ENCODE data around the gene ADGRA1.

ADGRA1 gene

DNA sequence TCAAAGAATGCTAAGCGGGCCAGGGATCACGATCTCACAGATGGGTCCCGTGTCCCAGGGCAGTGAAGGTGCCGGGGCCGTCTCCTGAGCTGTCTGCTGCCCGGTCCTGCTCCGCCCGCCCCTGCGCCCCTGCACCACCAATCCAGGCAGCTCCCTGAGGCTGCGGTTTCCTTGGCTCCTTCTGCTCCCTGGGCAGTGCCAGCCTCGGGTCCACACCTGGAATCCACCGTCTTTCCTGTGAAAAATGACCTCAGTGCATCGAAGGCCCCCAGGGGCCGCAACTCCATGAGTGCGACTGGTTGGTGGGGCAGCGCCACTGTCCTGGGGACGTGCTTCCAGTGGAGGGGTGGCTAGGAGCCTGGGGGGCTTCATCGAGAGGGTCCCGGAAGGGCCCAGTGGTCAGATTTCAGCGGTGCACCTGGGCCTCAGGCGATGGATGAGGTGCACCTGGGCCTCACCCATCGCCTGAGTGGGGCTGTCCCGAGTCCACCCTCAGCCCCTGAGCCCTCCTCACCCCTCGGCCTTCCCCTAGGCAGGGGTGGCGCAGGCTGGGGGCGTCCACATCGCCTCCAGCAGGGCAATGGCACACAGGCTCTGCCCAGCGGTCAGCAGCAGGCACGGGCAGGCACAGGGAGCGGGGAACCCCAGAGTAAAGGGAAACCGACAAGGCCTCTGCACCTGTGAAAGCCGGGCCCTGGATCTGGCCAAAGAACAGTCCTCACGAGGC lies 27.2 kb downstream of the ADGRA1 start:
- DNase-seq, result no peak

DNA sequence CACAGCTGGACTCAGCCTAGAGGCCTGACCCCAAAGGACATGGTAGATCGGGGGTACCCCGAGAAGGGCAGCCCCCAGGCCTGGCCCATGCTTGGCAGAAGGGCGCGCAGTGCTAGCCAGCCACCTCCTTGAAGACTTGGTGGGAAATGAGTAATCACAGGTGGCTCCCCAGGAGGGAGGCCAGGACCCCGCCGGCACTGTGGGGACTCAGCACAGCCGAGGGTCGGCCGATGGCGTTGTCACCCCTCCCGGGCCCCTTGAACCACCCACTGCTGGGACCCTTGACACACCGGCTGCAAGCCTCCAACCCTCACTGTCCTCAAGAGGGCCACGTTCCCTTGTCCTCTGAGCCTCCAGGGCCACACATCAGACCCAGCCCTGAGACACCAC lies 27.7 kb downstream of the ADGRA1 start:
- DNase-seq, result no peak

DNA sequence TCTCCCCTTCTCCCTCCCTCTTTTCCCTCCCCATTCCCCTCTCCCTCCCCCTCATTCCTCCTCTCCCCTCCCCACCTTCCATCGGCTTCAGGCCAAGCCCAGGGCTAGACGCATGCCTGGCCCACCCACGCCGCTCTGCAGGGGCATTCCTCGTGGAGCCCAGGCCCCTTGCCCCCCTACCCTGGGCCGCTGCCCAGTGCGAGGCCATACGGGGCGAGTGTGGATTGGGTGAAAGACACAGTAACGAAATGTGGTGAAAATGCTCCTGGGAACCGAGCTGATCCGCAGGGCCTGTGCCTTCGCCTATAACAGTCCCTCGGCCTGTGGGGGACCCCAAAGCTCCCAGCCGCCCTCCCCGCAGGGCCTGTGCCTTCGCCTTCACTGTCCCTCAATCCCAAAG lies 28.3 kb downstream of the ADGRA1 start:
- no peak for DNase-seq

DNA sequence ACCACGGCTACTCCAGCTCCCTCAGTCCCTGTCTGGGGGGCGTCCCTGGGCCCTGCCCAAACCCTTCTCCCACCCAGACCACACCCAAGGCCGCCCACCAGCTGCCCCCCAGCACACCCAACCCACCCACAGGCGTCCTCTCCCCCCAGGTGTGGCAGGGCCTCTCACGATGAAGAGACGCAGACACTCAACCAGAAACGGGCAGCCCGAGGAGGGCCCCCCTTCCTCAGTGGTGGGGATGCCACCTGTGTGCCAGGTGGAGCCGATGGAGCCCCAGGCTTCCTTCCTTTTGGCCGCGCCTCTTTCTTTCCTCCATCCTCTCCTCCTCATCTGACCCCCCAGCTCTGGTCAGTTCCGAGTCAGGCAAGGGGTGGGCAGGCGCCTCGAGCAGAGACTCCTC lies 28.7 kb downstream of the ADGRA1 start:
- DNase-seq, result no peak

DNA sequence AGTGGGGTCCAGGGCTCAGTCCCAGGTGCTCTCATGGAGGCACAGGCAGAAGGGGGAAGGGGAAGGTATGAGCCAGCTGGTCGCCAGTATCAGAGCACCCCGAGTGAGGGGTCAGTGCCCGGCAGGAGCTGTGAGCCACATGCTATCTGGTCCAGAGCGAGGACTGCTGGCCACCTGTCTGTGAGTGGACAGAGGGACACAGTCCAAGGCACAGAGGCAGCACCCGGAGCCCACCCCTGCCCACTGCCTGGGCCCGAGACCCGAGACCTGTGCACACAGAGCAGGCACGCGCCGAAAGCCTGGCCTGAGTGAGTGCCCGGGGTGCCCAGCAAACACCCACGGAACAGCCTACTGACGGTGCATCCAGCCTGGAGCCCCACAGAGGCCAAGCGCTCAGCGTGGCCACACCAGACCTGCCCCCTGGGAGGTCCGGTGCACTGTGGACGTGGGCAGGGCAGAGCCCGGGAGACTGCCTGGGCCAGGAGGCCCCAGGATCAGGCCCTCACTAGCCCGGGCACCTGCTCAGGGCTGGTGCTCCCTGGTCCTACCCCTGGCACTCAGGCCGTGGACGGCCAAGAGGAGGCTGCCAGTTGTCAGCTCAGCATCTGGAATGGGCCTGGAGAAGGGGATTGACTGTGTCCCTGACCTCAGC lies 29.4 kb downstream of the ADGRA1 start:
- no peak for DNase-seq

DNA sequence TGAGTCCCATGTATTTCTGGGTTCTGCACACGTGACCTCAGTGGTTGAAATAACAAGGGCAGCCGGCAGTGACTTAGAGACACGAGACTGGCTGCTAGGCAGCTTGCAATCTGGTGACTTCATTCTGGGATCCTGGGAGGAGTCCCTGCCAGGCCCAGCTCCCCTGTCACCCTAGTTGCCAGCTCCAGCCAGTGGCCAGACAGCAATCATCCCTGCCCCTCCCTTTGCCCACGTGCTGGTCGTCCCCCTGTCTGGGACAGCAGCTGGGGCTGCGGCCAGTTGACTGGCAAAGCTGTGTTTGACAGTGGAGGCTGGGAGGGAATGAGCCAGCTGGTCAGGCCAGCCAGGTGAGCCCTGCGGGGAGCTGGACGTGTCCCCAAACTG lies 30.0 kb downstream of the ADGRA1 start:
- no peak for DNase-seq

DNA sequence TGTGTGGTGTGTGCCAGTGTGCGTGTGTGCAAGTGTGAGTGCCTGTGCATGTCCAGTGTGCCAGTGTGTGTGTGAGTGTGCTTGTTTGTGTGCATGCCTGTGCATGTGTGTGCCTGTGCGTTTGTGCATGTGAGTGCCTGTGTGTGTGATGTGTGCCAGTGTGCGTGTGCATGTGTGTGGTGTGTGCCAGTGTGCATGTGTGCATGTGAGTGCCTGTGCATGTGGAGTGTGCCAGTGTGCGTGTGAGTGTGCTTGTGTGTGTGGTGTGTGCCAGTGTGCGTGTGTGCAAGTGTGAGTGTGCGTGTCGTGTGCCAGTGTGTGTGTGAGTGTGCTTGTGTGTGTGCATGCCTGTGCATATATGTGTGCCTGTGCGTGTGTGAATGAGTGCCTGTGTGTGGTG lies 33.8 kb downstream of the ADGRA1 start:
- no peak for DNase-seq

DNA sequence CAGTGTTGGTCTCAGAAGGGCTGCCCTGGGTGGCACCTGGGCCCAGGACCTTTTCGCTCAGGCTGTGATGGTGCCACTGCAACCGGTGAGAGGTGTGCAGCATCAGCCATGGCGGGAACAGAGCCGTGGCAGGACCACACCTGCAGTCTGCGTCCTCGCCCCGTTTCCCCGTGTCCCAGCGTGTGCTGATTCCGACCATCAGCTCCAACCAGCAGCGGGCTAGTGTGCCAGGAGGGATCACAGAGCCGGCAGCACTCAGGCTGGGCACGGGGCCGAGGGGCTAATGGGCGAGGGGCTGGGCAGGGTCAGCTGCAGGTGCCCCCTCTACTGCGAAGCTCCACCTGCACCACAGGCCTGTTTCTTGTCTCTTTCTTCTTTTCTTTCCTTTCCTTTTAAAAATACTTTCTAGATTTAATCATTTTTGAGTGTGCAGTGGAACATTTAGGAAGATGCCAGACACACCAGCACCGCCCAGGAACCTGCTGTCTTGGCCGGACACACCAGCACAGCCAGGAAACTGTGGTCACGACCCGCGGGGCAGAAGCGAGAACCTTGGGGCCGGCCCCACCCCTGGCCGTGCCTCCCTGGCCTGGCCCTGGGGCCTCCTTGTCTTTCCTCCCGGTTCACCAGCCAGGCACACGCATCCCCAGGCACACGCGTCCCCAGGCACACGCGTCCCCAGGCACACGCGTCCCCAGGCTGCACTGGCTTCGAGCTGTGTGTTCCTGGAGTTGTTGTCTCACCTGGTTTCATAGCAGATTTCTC lies 34.6 kb downstream of the ADGRA1 start:
- DNase-seq, result no peak

DNA sequence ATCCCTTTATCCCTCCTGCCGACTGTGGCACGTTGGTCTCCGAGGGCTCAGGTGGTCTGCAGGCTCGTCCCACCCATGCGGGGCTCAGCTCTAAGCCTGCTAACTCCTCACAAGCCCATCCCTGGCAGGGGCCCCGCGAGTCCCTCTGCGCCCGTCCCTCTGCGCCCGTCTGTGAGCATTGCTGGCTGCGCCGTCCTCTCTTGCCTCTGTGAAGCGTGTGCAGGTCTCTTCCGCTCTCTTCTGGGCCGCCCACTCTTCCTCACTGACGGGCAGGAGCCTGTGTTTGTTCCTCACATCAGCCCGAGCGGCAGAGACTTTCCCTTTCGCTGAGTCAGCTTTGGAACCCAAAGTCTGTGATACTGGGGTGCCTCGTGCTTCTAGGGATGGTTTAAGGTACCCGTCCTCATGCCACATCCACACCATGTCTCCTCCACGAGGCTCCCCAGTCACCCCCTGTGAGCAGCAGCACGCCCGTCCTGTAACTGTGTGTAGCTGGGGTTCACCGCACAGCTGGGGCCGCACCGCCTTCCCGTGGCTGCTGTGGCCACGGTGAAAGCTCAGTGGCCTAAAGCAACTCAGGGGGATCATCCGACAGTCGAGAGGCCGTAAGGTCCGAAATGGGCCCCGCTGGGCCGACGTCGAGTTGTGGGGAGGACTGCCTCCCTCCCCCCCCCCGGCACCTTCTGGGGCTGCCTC lies 35.5 kb downstream of the ADGRA1 start:
- no peak for DNase-seq

DNA sequence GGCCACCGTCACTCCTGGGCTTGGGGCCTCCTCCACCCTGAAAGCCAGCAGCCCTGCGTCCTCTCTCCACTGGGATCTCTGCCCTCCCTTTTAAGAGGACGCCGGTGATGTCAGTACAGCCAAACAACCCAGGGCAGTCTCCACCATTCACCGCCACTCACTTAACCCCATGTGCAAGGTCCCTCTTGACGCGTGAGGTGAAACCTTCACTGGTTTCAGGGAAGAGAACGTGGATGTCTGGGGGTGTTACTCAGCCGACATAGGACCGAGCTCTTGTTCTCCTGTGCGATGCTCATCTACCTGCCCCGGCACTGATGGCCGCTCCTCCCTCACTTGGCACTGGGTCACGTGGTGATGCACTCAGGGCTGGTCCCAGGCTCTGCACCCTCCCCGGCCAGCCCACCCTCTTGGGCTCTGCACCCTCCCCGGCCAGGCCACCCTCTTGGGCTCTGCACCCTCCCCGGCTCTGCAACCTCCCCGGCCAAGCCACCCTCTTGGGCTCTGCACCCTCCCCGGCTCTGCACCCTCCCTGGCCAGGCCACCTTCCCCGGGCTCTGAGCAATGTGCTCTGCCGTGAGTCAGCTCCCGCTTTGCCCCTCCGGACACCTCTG lies 36.1 kb downstream of the ADGRA1 start:
- no peak for DNase-seq

DNA sequence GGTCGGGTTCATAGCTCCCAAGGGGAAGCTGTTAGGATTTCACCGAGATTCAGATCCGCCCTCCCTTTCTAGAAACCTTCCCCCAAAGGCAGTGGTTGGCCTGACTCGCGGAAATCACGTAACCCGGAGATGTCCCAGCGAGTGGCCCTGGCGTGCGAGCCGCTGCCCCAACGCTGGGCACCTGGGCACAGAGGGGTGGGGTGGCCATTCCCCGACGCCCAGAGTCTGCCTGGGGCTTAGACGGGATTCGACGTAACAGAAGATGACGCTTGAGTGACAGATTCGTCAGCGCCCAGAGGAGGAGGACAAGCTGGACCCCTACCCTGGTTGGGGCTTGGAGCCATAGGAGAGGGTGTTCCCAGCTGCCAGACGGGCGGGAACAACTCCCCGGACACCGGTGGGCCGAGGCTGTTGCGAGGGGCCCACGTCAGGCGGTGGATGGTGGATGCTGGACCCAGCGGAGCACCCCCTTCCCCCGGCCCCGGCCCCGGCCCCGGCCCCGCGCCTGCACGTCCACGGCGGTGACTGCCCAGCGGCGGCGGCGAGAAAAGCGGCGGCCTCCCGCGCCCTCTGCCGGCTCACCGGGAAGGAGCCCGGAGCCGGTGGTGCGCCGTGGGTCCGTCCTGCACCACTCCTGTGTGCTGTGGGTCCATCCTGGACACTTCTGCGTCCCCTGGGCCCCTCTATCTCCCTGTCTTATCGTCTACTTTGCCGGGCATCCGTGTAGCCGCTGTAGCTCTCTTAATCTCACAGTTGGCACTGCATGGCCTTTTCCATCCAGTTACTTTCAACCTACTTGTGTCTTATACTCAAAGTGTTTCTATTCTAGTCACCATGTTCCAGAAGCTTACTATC lies 36.9 kb downstream of the ADGRA1 start:
- DNase-seq, result no peak

DNA sequence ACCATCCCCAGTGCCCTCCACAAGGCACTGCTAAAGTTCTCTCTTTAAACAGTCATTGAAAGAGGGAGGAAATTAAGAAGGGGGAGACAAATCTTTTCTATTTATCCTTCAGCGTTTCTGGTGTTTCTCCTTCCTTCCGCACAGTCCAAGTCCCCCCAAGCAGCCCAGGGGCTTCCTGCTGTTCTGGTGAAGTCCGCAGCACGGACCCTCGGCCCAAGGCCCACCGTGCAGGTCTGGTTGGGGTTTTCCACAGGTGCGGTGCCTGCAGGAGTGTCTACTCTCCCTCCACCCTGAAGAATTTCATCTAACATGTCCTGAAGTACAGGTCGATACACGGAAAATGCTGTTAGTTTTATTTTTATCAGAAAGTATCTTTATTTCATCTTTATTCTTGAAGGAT lies 38.2 kb downstream of the ADGRA1 start:
- DNase-seq, result no peak

DNA sequence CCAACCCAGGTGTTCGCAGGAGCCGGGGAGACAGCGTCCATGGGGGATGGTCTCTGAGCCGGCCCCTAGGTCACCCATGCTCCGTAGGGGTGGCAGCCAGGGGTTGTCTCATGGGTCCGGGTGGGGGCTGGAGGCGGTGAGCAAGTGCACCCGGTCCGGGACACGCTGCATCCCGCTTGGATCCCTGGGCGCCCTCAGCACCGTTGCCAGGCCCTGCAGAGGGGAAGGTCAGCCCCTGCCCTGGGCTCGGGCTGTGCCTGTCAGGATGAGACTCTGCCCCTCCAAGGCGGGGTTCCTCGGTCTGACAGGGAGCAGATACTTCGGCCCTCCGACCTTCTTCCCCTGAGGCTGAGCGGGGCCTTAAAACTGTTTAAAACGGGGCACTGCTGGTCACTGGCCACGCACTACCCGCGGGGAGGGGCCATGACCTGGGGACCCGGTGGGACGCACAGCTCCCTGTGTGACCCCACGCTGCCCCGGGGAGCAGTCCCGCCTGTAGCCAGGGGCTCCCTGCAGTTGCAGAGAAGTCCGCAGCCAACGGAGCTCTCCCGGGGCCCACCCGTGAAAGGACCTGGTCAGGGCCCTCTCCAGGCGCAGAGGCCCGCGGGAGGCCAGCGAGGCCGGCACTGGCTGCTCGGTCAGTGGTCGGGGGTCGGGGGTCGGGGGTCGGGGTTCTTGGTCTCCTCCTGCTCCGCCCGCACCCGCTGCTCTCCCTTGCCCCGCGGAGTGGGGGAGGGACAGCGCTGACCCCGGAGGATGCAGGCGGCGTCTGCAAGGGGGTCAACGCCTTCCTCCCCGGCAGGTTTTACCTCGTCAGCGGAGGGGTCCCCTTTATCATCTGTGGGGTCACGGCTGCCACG lies 38.9 kb downstream of the ADGRA1 start:
- DNase-seq, result no peak

DNA sequence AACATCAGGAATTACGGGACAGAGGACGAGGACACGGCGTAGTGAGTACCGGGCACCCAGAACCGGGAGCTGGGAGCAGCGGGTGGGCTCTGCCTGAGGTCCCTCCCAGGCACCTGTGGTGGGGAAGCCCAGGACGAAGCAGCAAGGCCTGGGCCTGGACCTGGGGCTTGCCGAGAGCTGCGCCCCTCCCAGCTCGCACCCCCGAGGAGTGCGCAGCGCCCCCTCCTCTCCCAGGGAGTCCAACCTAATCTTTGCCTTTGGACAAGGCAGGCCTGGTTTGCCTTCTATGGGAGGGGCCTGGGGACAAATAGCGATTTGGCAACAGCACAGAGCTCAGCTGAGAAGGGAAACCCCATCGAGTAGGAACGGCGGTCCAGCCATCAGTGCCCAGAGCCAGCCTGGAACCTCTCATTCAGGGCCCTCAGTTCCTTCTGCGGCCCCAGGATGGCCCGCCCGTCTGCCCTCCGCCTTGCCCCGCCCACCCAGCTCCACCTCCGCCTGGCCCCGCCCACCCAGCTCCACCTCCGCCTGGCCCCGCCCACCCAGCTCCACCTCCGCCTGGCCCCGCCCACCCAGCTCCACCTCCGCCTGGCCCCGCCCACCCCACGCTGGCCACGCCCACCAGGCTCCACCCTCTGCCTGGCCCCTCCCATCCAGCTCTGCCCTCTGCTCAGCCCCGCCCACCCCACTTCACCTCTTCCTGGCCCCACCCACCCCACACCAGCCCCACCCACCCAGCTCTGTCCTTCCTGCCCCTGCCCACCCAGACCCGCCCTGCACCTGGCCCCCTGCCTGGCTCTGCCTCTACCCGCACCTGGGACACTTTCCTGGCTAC lies 39.8 kb downstream of the ADGRA1 start:
- no peak for DNase-seq

DNA sequence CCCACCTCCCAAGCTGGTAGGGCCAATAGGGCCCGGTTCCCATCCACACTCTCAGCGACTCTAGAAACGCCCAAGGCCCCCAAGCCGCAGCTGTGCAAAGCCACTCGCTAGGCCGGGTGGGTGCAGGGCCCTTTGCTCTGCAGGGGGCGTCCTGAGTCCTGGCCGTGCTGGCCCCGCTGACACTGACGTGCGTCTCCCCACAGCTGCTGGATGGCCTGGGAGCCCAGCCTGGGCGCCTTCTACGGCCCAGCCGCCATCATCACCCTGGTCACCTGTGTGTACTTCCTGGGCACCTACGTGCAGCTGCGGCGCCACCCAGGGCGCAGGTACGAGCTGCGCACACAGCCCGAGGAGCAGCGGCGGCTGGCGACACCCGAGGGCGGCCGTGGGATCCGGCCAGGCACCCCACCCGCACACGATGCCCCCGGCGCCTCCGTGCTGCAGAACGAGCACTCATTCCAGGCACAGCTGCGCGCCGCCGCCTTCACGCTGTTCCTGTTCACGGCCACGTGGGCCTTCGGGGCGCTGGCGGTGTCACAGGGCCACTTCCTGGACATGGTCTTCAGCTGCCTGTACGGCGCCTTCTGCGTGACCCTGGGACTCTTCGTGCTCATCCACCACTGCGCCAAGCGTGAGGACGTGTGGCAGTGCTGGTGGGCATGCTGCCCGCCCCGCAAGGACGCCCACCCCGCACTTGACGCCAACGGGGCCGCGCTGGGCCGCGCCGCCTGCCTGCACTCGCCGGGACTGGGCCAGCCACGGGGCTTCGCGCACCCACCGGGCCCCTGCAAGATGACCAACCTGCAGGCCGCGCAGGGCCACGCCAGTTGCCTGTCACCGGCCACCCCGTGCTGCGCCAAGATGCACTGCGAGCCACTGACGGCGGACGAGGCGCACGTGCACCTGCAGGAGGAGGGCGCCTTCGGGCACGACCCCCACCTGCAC lies 40.7 kb downstream of the ADGRA1 start:
- no peak for DNase-seq

DNA sequence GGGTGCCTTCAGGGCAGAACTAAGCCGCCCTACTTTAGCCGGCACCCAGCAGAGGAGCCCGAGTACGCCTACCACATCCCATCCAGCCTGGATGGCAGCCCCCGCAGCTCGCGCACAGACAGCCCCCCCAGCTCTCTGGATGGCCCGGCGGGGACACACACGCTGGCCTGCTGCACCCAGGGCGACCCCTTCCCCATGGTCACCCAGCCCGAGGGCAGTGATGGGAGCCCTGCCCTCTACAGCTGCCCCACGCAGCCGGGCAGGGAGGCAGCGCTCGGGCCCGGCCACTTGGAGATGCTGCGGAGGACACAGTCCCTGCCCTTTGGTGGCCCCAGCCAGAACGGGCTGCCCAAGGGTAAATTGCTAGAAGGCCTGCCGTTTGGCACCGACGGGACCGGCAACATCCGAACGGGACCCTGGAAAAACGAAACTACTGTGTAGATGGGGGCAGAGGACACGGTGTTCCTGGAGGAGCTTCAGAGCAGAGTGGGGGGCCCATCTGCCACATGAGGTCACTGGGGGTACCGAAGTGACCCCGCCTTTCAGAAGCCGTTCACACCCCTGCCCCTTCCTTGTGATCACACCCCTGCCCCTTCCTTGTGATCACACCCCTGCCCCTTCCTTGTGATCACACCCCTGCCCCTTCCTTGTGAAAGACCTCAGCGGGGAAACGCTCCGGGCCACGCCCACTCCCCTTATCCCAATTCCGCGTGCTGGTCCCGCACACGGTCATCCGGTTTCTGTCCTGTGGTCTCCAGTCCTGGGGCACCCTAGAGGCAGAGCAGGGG lies 41.5 kb downstream of the ADGRA1 start:
- DNase-seq, result no peak

DNA sequence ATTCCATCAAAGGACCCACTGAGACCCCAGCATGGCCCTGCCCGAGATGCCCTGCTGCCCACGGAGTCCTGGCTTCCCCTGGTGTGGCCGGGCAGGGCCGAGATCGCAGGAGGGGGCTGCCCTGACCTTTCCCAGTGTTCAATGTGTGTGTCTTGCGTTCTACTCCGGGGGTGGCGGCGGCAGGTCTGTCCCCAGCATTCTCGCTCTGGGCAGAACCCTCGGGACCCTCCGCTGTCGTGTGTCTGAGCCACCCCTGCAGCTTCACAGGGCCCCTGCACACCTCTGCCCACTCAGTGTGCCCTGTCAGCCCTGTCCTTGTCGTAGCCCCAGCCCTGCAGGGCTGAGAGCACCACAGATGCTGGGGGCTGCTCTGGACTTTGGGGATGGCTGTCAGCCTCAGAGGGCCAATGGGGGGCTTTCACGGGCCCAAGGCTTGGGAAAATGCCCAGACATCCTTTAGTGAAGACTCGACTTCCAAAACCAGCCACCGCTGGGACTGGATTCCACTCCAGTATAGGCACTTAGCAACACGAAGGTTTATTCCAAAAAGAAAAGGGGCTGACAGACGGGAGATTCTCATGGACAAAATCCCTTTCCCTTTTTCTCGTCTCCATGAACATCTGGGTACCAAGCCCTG lies 42.3 kb downstream of the ADGRA1 start:
- DNase-seq, result no peak

DNA sequence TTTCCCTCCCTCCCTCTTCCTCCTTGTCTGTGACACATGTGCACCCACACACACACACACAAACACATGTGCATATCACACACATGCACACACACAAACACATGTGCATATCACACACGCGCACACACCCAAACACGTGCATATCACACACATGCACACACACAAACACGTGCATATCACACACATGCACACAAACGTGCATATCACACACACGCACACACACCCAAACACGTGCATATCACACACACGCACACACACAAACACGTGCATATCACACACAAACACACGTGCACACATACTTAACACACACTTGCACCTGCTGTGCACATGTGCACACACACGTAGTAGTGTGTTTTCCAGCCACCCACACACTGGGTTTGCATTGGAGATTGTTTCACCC lies 42.9 kb downstream of the ADGRA1 start:
- DNase-seq, result no peak

Measured in NCI-H146 (cell line).